IPS DF 6.9 (cell line): ENCODE results near the gene GSTM5.
"Not testable (repeated sequence)": the region's sequence is repeated elsewhere in the genome, so short reads cannot be mapped to it uniquely, and the experiment has no call there.

Experiments
- DNase-seq: peaks from one replicate; pipeline ENCODE4 v3.0.0-alpha.2; 2013; ENCODE audit warnings: low read depth, low spot score
- H3K27ac ChIP-seq: one replicate; pipeline ENCODE4 v1.5.1; 2013; ENCODE audit warnings: low read length, control low read depth
- H3K27me3 ChIP-seq: 2 replicates; pipeline ENCODE4 v1.6.1; 2013; ENCODE audit warnings: mild to moderate bottlenecking, low read length; ENCODE audit not compliant: control insufficient read depth, insufficient read depth
- H3K36me3 ChIP-seq: 2 replicates; pipeline ENCODE4 v1.6.1; 2013; ENCODE audit warnings: low read length; ENCODE audit not compliant: control insufficient read depth, insufficient read depth
- H3K4me1 ChIP-seq: 2 replicates; pipeline ENCODE4 v1.6.1; 2013; ENCODE audit warnings: low read length; ENCODE audit not compliant: control insufficient read depth, insufficient read depth
- H3K4me3 ChIP-seq: 2 replicates; pipeline ENCODE4 v1.5.1; 2013; ENCODE audit warnings: mild to moderate bottlenecking, low read length
- H3K9me3 ChIP-seq: 2 replicates; pipeline ENCODE4 v1.6.1; 2013; ENCODE audit warnings: low read length, inconsistent platforms; ENCODE audit not compliant: control insufficient read depth, insufficient read depth
- WGBS: extraction: QIAGEN DNeasy Blood & Tissue Kit; methylation state at CpG from one replicate; pipeline ENCODE4 v1.1.7; 2013; ENCODE audit warnings: mixed read lengths, missing lambda C conversion rate; ENCODE audit not compliant: insufficient read length, insufficient coverage; 5-methylcytosine and 5-hydroxymethylcytosine counted together

The GSTM5 gene

GRCh38 chr1:109697066-109697465, 15.0 kb upstream of the GSTM5 start:
- Histone ChIP-seq H3K4me1 (no peaks in the 10 kb centered on the region), H3K4me3 (no peak overlapping the region), H3K27ac (no peak overlapping the region), H3K9me3 (no peaks in the 10 kb centered on the region), H3K36me3 (no peaks in the 10 kb centered on the region), H3K27me3 (no peaks in the 10 kb centered on the region)
- DNase-seq, result no peak
- no CpG with 5 or more reads among the region's 4 CpGs for WGBS

- H3K27ac ChIP-seq, H3K36me3 ChIP-seq, H3K4me1 ChIP-seq, H3K27me3 ChIP-seq, H3K9me3 ChIP-seq, H3K4me3 ChIP-seq, DNase-seq: not testable (repeated sequence)
- WGBS, result no CpG with 5 or more reads among the region's 4 CpGs
Measured at GRCh38 chr1:109697861-109698260, 14.2 kb upstream of the GSTM5 start.

- WGBS, result no CpG with 5 or more reads among the region's 3 CpGs
Measured at GRCh38 chr1:109702940-109703339, 9.1 kb upstream of the GSTM5 start.

GRCh38 chr1:109704173-109704572, 7.9 kb upstream of the GSTM5 start:
- H3K4me1 ChIP-seq, result no peaks in the 10 kb centered on the region
- H3K9me3 ChIP-seq, result no peaks in the 10 kb centered on the region
- H3K27ac ChIP-seq, result no peak overlapping the region
- H3K36me3 ChIP-seq, result no peaks in the 10 kb centered on the region
- no peak overlapping the region for H3K4me3 ChIP-seq
- no peak for DNase-seq
- H3K27me3 ChIP-seq, result no peaks in the 10 kb centered on the region
- WGBS, result no CpG with 5 or more reads among the region's 8 CpGs

More at GRCh38 chr1:109702940-109703339, 9.1 kb upstream of the GSTM5 start:
- not testable (repeated sequence) for H3K4me1 ChIP-seq, H3K27me3 ChIP-seq, H3K4me3 ChIP-seq, H3K36me3 ChIP-seq, H3K9me3 ChIP-seq, DNase-seq, H3K27ac ChIP-seq

- Histone ChIP-seq H3K27ac (no peak overlapping the region), H3K27me3 (no peaks in the 10 kb centered on the region), H3K36me3 (no peaks in the 10 kb centered on the region), H3K9me3 (no peaks in the 10 kb centered on the region), H3K4me1 (no peaks in the 10 kb centered on the region), H3K4me3 (no peak overlapping the region)
- no CpG with 5 or more reads among the region's 4 CpGs for WGBS
- DNase-seq, result no peak
Measured at GRCh38 chr1:109705411-109705810, 6.6 kb upstream of the GSTM5 start.

GRCh38 chr1:109708949-109709348, 3.1 kb upstream of the GSTM5 start:
- not testable (repeated sequence) for H3K4me3 ChIP-seq, H3K27me3 ChIP-seq, H3K9me3 ChIP-seq, DNase-seq, H3K4me1 ChIP-seq, H3K36me3 ChIP-seq, H3K27ac ChIP-seq
- WGBS, result no CpG with 5 or more reads among the region's 4 CpGs

- not testable (repeated sequence) for H3K9me3 ChIP-seq
Measured at GRCh38 chr1:109709822-109710221, 2.2 kb upstream of the GSTM5 start.

GRCh38 chr1:109712321-109712864, 342 bp downstream of the GSTM5 start:
- DNase-seq, result no peak
- H3K4me1 ChIP-seq, result no peaks in the 10 kb centered on the region

More at GRCh38 chr1:109709822-109710221, 2.2 kb upstream of the GSTM5 start:
- H3K36me3 ChIP-seq, H3K27ac ChIP-seq, DNase-seq, H3K27me3 ChIP-seq, H3K4me1 ChIP-seq, H3K4me3 ChIP-seq: not testable (repeated sequence)

GRCh38 chr1:109713636-109714035, 1.6 kb downstream of the GSTM5 start:
- no CpG with 5 or more reads among the region's 5 CpGs for WGBS
- no peaks in the 10 kb centered on the region for H3K4me1 ChIP-seq
- no peak overlapping the region for H3K27ac ChIP-seq
- no peaks in the 10 kb centered on the region for H3K27me3 ChIP-seq
- H3K36me3 ChIP-seq, result no peaks in the 10 kb centered on the region
- DNase-seq, result no peak
- H3K4me3 ChIP-seq, result no peak overlapping the region
- H3K9me3 ChIP-seq, result no peaks in the 10 kb centered on the region

More at GRCh38 chr1:109712321-109712864, 342 bp downstream of the GSTM5 start:
- Histone ChIP-seq H3K27me3 (no peaks in the 10 kb centered on the region), H3K36me3 (no peaks in the 10 kb centered on the region), H3K9me3 (no peaks in the 10 kb centered on the region), H3K27ac (no peak overlapping the region), H3K4me3 (no peak overlapping the region)
- WGBS, result no CpG with 5 or more reads among the region's 22 CpGs

GRCh38 chr1:109714661-109715372, 2.8 kb downstream of the GSTM5 start:
- WGBS, result no CpG with 5 or more reads among the region's 12 CpGs
- DNase-seq, result no peak
- Histone ChIP-seq H3K4me3 (no peak overlapping the region), H3K9me3 (no peaks in the 10 kb centered on the region), H3K4me1 (no peaks in the 10 kb centered on the region), H3K27ac (no peak overlapping the region), H3K27me3 (no peaks in the 10 kb centered on the region), H3K36me3 (no peaks in the 10 kb centered on the region)

GRCh38 chr1:109716121-109716520, 4.1 kb downstream of the GSTM5 start:
- H3K4me1 ChIP-seq, result no peaks in the 10 kb centered on the region
- WGBS, result no CpG with 5 or more reads among the region's 3 CpGs
- DNase-seq, result no peak

More at GRCh38 chr1:109716121-109716520, 4.1 kb downstream of the GSTM5 start:
- Histone ChIP-seq H3K4me3 (no peak overlapping the region), H3K27ac (no peak overlapping the region), H3K36me3 (no peaks in the 10 kb centered on the region), H3K9me3 (no peaks in the 10 kb centered on the region), H3K27me3 (no peaks in the 10 kb centered on the region)
